ENCODE results near the gene FERMT3. TPM values are rescaled to one million over a fixed set of nuclear protein-coding genes. Genes with fewer than 3 reads are reported as not detected.
A peak's percentile ranks its signal among the peaks of the same experiment; 100 is the strongest.

Gene FERMT3
- total and polyA plus RNA-seq, 5 experiments from 2014 or later: 104 to 149 (median 125) TPM

- no peaks in the 10 kb centered on the region for H3K9me3 Mint-ChIP-seq
- H3K27me3 Mint-ChIP-seq: no peaks in the 10 kb centered on the region
- H3K4me3 Mint-ChIP-seq: no peak overlapping the region
- ATAC-seq: no peak
- POLR2A ChIA-PET: interaction anchor here (0.6 to 1.6 kb wide), 4 partner anchors 9 to 17 kb away, joined by 3 to 6 read pairs (median 4); no protein-coding TSS in a partner anchor
- peaks cover 8 to 11% (median 8%) of the 10 kb centered on the region in 4 donors for H3K4me1 Mint-ChIP-seq
- H3K36me3 Mint-ChIP-seq: peaks cover 0 to 4% (median 0%) of the 10 kb centered on the region in 3 donors
- peak overlapping the region in 1 of 10 donors; percentile 44 for H3K27ac Mint-ChIP-seq
- no peak for DNase-seq
Measured at GRCh38 chr11:64263021-64263946, 56.8 kb downstream of the FERMT3 start.

GRCh38 chr11:64263947-64264317 lies 57.4 kb downstream of the FERMT3 start:
- no peak for ATAC-seq
- no peak for DNase-seq
- Mint-ChIP-seq H3K27ac (no peak overlapping the region), H3K36me3 (peaks cover 0 to 4% (median 0%) of the 10 kb centered on the region in 3 donors), H3K27me3 (no peaks in the 10 kb centered on the region), H3K9me3 (no peaks in the 10 kb centered on the region), H3K4me3 (no peak overlapping the region), H3K4me1 (peaks cover 13 to 15% (median 14%) of the 10 kb centered on the region in 4 donors)
- POLR2A ChIA-PET: interaction anchor here (0.6 to 1.6 kb wide), 5 partner anchors 10 to 57 kb away, joined by 3 to 6 read pairs (median 4); partner anchors contain the start of gene FERMT3

GRCh38 chr11:64264371-64264852 lies 57.9 kb downstream of the FERMT3 start:
- POLR2A ChIA-PET: interaction anchor here (0.6 to 1.6 kb wide), 6 partner anchors 10 to 57 kb away, joined by 3 to 6 read pairs (median 4); partner anchors contain the start of gene FERMT3
- peak overlapping the region in 2 of 10 donors; percentile 21 to 62 for H3K27ac Mint-ChIP-seq
- peaks cover 0 to 1% (median 0%) of the 10 kb centered on the region in 3 donors for H3K36me3 Mint-ChIP-seq
- H3K4me3 Mint-ChIP-seq: no peak overlapping the region
- H3K4me1 Mint-ChIP-seq: peaks cover 16 to 19% (median 17%) of the 10 kb centered on the region in 4 donors
- ATAC-seq: no peak
- no peak for DNase-seq
- H3K9me3 Mint-ChIP-seq: no peaks in the 10 kb centered on the region
- H3K27me3 Mint-ChIP-seq: no peaks in the 10 kb centered on the region

- peak overlapping the region in 1 of 10 donors; percentile 5 for H3K4me3 Mint-ChIP-seq
- peaks cover 18 to 25% (median 20%) of the 10 kb centered on the region in 4 donors for H3K4me1 Mint-ChIP-seq
- H3K36me3 Mint-ChIP-seq: no peaks in the 10 kb centered on the region
- POLR2A ChIA-PET: interaction anchor here (0.6 to 1.4 kb wide), 5 partner anchors 11 to 58 kb away, joined by 3 to 5 read pairs (median 3); partner anchors contain the start of gene FERMT3
- no peaks in the 10 kb centered on the region for H3K9me3 Mint-ChIP-seq
- DNase-seq (no peak), ATAC-seq (no peak)
- peak overlapping the region in 1 of 10 donors; percentile 69 for H3K27ac Mint-ChIP-seq
- no peaks in the 10 kb centered on the region for H3K27me3 Mint-ChIP-seq
Measured at GRCh38 chr11:64265176-64266160, 58.9 kb downstream of the FERMT3 start.

DNA sequence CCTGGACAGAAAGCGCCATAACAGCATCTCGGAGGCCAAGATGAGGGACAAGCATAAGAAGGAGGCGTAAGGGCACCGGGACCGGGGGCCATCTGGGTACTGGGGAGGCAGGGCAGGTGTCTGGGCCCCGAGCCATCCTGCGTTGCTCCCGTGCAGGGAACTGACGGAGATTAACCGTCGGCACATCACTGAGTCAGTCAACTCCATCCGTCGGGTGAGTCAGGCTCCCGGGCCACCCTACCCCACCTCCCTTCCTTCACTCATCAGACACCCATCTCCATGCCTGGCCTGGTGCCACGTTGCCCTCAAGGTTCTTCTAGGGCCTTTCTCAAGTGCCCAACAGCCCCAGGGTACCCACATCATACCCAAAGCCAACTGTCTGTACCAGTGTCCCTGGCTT lies 59.8 kb downstream of the FERMT3 start:
- H3K27ac Mint-ChIP-seq: no peak overlapping the region
- POLR2A ChIA-PET: interaction anchor here (0.6 to 6.2 kb wide), 3 partner anchors 10 to 60 kb away, joined by 3 to 106 read pairs (median 3); partner anchors contain the start of gene FERMT3
- H3K4me3 Mint-ChIP-seq: peak overlapping the region in 1 of 10 donors; percentile 5

DNA sequence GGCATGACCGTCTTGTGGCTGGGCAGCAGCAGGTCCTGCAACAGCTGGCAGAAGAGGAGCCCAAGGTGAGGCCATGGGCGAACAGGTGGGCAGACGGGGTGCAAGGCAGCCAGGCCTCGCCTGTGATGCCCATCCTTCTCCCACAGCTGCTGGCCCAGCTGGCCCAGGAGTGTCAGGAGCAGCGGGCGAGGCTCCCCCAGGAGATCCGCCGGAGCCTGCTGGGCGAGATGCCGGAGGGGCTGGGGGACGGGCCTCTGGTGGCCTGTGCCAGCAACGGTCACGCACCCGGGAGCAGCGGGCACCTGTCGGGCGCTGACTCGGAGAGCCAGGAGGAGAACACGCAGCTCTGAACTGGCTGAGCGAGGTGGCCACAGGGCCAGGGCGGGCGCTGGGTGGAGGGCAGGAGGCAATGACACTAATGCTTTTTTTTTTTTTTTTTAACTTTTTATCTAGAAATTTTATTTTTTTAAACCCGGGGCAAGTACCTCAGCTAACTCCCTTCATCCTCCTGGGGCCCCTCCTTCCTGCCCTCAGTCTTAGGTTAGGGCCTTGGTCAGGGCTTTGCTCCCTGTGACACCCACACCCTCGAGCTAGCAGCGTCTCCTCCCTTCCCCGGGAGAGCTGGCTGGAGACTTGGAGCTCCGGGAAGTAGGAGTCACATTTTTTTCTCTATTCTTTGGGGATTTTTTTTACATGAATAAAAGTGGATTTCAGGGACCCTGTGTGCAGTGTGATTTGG lies 60.9 kb downstream of the FERMT3 start:
- Mint-ChIP-seq H3K36me3 (no peaks in the 10 kb centered on the region), H3K4me1 (peaks cover 22 to 36% (median 25%) of the 10 kb centered on the region in 4 donors), H3K4me3 (peak overlapping the region in 6 of 10 donors; percentile 16 to 97 (median 74)), H3K27ac (peak overlapping the region in 6 of 10 donors; percentile 35 to 98 (median 76)), H3K9me3 (no peaks in the 10 kb centered on the region), H3K27me3 (no peaks in the 10 kb centered on the region)
- ATAC-seq (no peak), DNase-seq (no peak)
- POLR2A ChIA-PET: interaction anchor here (0.6 to 6.6 kb wide), 7 partner anchors 10 to 887 kb away, joined by 3 to 140 read pairs (median 69); partner anchors contain the start of genes BAD, FERMT3, FKBP2 and GPR137

More for the DNA sequence above, 59.8 kb downstream of the FERMT3 start:
- peaks cover 18 to 26% (median 21%) of the 10 kb centered on the region in 4 donors for H3K4me1 Mint-ChIP-seq
- no peak for ATAC-seq
- no peaks in the 10 kb centered on the region for H3K27me3 Mint-ChIP-seq
- no peaks in the 10 kb centered on the region for H3K9me3 Mint-ChIP-seq
- H3K36me3 Mint-ChIP-seq: no peaks in the 10 kb centered on the region
- no peak for DNase-seq

DNA sequence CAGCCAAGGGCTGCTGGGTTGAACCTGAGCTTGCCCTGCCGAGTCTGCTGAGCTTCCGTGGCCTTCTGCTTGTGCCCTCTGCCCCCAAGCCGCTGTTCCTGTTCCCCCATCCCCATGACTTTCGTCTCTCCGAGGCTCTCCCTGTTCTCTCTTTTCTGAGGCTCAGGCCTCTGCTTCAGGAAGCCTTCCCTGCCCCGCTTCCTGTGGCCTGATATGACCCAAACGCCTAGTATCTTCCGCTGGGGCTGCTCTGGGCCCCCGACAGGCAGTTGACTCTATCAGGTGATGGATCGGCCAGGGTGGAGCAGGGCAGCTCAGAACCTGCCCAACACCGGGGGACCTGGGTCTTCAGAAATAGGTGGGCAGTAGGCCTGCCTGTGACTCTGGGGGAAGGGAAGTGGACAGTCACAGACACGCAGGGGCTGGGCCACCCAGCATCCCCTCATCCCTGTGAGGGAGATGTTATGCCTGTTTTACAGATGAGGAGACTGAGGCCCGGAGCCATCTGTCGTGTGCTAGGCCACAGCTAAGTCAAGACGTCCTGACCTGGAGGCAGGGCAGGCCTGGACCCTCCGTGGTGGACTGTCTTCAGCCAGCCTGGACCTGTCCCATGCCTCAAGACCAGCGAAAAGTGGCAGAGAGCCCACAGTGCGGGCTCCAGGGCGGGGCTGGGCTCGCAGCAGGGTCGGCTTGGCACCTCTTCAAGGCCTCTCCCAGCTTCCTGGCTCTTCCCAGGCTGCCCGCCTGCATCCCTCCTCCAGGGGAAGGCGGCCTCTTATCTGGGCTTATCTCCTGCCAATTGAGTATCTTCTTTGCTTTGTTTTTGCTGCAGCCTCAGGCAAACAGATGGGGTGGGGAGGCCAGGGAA lies 61.7 kb downstream of the FERMT3 start:
- Mint-ChIP-seq H3K4me1 (peaks cover 20 to 37% (median 27%) of the 10 kb centered on the region in 4 donors), H3K27me3 (no peaks in the 10 kb centered on the region), H3K36me3 (no peaks in the 10 kb centered on the region), H3K27ac (peak overlapping the region; percentile 92 to 100 (median 98)), H3K9me3 (no peaks in the 10 kb centered on the region), H3K4me3 (peak overlapping the region; percentile 86 to 99 (median 96))
- POLR2A ChIA-PET: interaction anchor here (0.6 to 6.6 kb wide), 16 partner anchors 10 to 1559 kb away, joined by 3 to 140 read pairs (median 15); partner anchors contain the start of genes BAD, ESRRA, FERMT3 and FKBP2
- no peak for DNase-seq
- ATAC-seq: no peak

- POLR2A ChIA-PET: interaction anchor here (0.6 to 6.6 kb wide), 18 partner anchors 11 to 1560 kb away, joined by 3 to 140 read pairs (median 12); partner anchors contain the start of genes BAD, CCDC88B, ESRRA and FERMT3
- DNase-seq: peak in 2 of 10 donors; percentile 18 to 23
- H3K27me3 Mint-ChIP-seq: no peaks in the 10 kb centered on the region
- H3K4me3 Mint-ChIP-seq: peak overlapping the region; percentile 86 to 99 (median 96)
- peak overlapping the region; percentile 92 to 100 (median 98) for H3K27ac Mint-ChIP-seq
- peak; percentile 0 to 5 for ATAC-seq
- H3K9me3 Mint-ChIP-seq: no peaks in the 10 kb centered on the region
- H3K36me3 Mint-ChIP-seq: no peaks in the 10 kb centered on the region
- H3K4me1 Mint-ChIP-seq: peaks cover 20 to 37% (median 27%) of the 10 kb centered on the region in 4 donors
Measured at GRCh38 chr11:64268893-64269539, 62.5 kb downstream of the FERMT3 start.

DNA sequence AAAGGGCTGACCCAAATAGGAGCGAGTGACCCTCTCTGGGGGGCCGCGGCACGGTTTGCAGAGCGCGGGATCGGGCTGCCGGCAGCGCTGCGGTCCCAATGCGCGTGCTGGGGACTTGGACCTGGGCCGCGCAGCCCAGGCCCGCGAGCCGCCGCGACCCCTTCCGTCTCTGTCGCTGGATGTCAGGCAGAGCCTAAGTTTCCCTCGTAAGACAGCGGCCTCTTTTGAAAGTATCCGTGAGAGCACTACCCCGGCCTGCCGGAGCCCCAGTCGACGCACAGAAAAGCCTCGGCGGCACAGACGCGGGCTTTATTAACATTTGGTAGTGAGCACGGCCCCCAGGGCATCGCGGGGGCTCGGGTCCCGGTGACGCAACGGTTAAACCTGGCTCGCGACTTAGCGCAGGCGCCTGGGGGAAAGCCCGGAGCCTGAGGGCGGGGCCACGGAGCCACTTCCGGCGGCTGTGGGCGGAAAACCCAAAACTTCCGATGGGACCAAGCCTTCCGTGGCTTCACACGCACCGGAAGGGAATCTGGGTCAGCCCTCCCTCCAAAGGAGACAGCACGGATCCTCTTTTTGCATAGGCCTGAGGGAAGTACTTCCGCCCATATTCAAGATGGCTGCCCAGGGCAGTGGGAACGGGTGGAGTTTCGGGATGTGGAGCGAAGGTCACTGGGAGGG lies 63.2 kb downstream of the FERMT3 start:
- ATAC-seq: peak; percentile 76 to 77

More for the DNA sequence above, 63.2 kb downstream of the FERMT3 start:
- peak overlapping the region; percentile 94 to 100 (median 98) for H3K27ac Mint-ChIP-seq
- H3K36me3 Mint-ChIP-seq: no peaks in the 10 kb centered on the region
- H3K27me3 Mint-ChIP-seq: no peaks in the 10 kb centered on the region
- peaks cover 20 to 37% (median 27%) of the 10 kb centered on the region in 4 donors for H3K4me1 Mint-ChIP-seq
- no peaks in the 10 kb centered on the region for H3K9me3 Mint-ChIP-seq
- H3K4me3 Mint-ChIP-seq: peak overlapping the region; percentile 92 to 99 (median 96)
- POLR2A ChIA-PET: interaction anchor here (0.7 to 6.6 kb wide), 22 partner anchors 12 to 1603 kb away, joined by 3 to 140 read pairs (median 8); partner anchors contain the start of genes BAD, CCDC88B, DNAJC4 and ESRRA
- peak; percentile 93 to 98 (median 97) for DNase-seq

Data from naive thymus-derived CD8-positive, alpha-beta T cell (primary cell).